ENCODE measurements around the gene URB2. TPM values are rescaled to one million over a fixed set of nuclear protein-coding genes. Genes with fewer than 3 reads are reported as not detected.

The URB2 gene
- total RNA-seq, 3 donors from 2014 or later (not counting 1 experiment from before 2014, with no cell fraction given) = 5.5 to 10.4 (median 9.8) TPM

DNA sequence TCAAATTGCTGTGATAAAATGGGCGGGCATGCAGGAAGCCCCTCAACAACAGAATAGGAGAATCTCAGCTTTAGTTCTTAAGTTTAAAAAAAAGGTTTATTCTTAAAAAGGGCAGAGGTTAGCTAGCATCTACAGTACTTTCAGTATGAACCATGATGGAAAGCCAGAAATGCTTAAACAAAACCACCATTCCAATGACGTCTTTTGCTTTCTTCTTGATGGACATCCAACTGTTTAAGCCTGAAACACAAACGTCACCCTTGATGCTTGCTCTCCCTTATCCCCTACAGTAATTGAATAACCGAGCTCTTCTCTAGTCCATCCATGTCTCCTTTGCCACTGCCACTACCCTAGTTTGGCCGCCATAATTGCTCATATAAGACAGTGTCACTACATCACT is 25.8 kb upstream of the URB2 start:
- Mint-ChIP-seq H3K36me3 (peaks cover 6% of the 10 kb centered on the region), H3K9me3 (no peaks in the 10 kb centered on the region), H3K27ac (no peak overlapping the region), H3K4me1 (peaks cover 16 to 24% of the 10 kb centered on the region in 2 donors), H3K27me3 (ENCODE audit: low read depth in 2 of 2) (no peaks in the 10 kb centered on the region), H3K4me3 (no peak overlapping the region)
- H3K4me3 ChIP-seq (ENCODE audit: low read length) = no peak overlapping the region
- H3K4me1 ChIP-seq (ENCODE audit: control insufficient read depth, insufficient read depth, low read length) = no peaks in the 10 kb centered on the region
- H3K27ac ChIP-seq (ENCODE audit: low read length) = no peak overlapping the region
- no peak for TF ChIP-seq CTCF (IDR thresholded peaks at IDR 0.05)
- intact Hi-C loops (cut with micrococcal nuclease) = no loop called here
- DNase-seq = no peak
- H3K36me3 ChIP-seq (ENCODE audit: control insufficient read depth, insufficient read depth, low read length) = peaks cover 24% of the 10 kb centered on the region
- no peaks in the 10 kb centered on the region for H3K9me3 ChIP-seq (ENCODE audit: control insufficient read depth, insufficient read depth, low read length)
- no peaks in the 10 kb centered on the region for H3K27me3 ChIP-seq (ENCODE audit: control insufficient read depth, insufficient read depth, low read length)
- 95% methylated on average over 4 of the region's 5 CpGs for WGBS (ENCODE audit: insufficient coverage)
- no peak for ATAC-seq

DNA sequence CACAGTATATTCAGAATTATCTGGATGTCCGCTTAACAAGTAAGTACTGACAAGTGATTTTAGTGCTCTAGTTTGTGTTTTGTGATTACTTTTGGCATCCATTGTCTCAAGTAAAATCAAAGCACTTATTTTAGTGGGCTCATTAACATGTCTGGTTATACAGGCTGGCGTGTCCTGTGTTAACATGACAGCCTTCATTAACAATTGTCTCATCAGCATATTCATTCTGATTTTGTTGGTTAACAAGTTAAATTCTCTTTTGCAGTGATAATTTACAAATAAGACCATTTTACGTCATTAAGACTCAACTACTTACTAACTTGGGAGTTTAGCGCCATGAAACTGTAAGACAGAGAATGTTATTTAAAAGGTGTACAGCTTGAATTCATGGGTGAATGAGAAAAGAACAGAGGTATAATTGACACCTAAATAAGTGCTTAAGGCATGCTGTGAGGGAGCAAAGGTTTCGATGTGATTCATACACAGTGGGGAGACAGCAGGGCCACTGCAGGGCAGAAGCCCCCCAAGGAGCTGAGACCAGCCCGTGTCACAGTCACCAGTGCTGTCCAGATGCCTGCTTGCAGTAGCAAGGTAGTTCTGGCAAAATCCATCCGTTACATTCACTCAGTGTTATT is 22.6 kb upstream of the URB2 start:
- Mint-ChIP-seq H3K9me3 (no peaks in the 10 kb centered on the region), H3K4me3 (no peak overlapping the region), H3K36me3 (peaks cover 13% of the 10 kb centered on the region), H3K27ac (no peak overlapping the region), H3K4me1 (peaks cover 0 to 19% of the 10 kb centered on the region in 2 donors), H3K27me3 (ENCODE audit: low read depth in 2 of 2) (no peaks in the 10 kb centered on the region)
- 100% methylated on average over 5 of the region's 7 CpGs for WGBS (ENCODE audit: insufficient coverage)
- no peak for TF ChIP-seq CTCF (IDR thresholded peaks at IDR 0.05)
- Histone ChIP-seq H3K36me3 (ENCODE audit: control insufficient read depth, insufficient read depth, low read length) (peaks cover 44% of the 10 kb centered on the region), H3K4me1 (ENCODE audit: control insufficient read depth, insufficient read depth, low read length) (no peaks in the 10 kb centered on the region), H3K4me3 (ENCODE audit: low read length) (no peak overlapping the region), H3K9me3 (ENCODE audit: control insufficient read depth, insufficient read depth, low read length) (no peaks in the 10 kb centered on the region), H3K27me3 (ENCODE audit: control insufficient read depth, insufficient read depth, low read length) (no peaks in the 10 kb centered on the region), H3K27ac (ENCODE audit: low read length) (no peak overlapping the region)
- DNase-seq = no peak
- intact Hi-C loops (cut with micrococcal nuclease) = no loop called here
- no peak for ATAC-seq

DNA sequence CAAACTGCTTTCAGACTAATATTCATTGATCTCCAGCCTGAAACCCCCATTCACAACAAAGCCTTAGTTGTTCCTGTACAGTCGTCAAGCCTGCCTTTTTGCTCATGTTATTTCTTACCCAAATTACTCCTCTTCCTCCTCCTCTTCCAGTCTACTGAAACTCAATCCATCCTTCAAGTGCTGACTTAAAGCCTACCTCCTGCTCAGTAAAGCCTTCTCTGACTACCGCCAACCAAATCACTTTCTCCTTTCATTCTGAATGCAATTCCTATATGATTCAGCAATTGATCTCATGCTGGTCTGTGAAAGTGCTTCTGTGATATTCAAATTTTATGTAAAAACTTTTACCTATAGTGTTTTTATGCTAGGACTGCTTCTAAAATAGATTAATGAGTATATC is 18.7 kb upstream of the URB2 start:
- no peak overlapping the region for H3K27ac Mint-ChIP-seq
- Histone ChIP-seq H3K36me3 (ENCODE audit: control insufficient read depth, insufficient read depth, low read length) (peaks cover 65% of the 10 kb centered on the region), H3K9me3 (ENCODE audit: control insufficient read depth, insufficient read depth, low read length) (no peaks in the 10 kb centered on the region), H3K27me3 (ENCODE audit: control insufficient read depth, insufficient read depth, low read length) (no peaks in the 10 kb centered on the region), H3K4me1 (ENCODE audit: control insufficient read depth, insufficient read depth, low read length) (no peaks in the 10 kb centered on the region), H3K27ac (ENCODE audit: low read length) (no peak overlapping the region), H3K4me3 (ENCODE audit: low read length) (no peak overlapping the region)
- ATAC-seq (no peak), DNase-seq (no peak)
- H3K4me1 Mint-ChIP-seq = peaks cover 5 to 6% of the 10 kb centered on the region in 2 donors
- TF ChIP-seq CTCF (IDR thresholded peaks at IDR 0.05) = no peak
- intact Hi-C loops (cut with micrococcal nuclease) = no loop called here
- peaks cover 23% of the 10 kb centered on the region for H3K36me3 Mint-ChIP-seq
- no peaks in the 10 kb centered on the region for H3K27me3 Mint-ChIP-seq (ENCODE audit: low read depth in 2 of 2)
- H3K4me3 Mint-ChIP-seq = no peak overlapping the region
- 87% methylated on average over 2 of the region's 2 CpGs for WGBS (ENCODE audit: insufficient coverage)
- H3K9me3 Mint-ChIP-seq = no peaks in the 10 kb centered on the region

DNA sequence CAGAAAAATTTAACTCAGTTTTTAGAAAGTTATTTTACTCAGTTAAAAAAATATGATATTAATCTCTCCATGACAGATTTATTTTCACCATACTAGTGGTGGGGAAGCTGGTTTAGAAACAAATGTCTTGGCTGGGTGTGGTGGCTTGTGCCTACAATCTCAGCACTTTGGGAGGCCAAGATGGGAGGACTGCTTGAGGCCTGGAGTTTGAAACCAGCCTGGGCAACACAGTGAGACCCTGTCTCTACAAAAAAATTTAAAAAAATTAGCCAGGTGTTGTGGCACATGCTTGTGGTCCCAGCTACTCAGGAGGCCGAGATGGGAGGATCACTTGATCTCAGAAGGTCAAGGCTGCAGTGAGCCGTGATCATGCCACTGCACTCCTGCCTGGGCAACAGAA is 17.5 kb upstream of the URB2 start:
- Histone ChIP-seq H3K36me3 (ENCODE audit: control insufficient read depth, insufficient read depth, low read length) (peaks cover 70% of the 10 kb centered on the region), H3K9me3 (ENCODE audit: control insufficient read depth, insufficient read depth, low read length) (no peaks in the 10 kb centered on the region), H3K4me1 (ENCODE audit: control insufficient read depth, insufficient read depth, low read length) (no peaks in the 10 kb centered on the region), H3K27me3 (ENCODE audit: control insufficient read depth, insufficient read depth, low read length) (no peaks in the 10 kb centered on the region), H3K27ac (ENCODE audit: low read length) (no peak overlapping the region), H3K4me3 (ENCODE audit: low read length) (no peak overlapping the region)
- no peak for DNase-seq
- no peaks in the 10 kb centered on the region for H3K27me3 Mint-ChIP-seq (ENCODE audit: low read depth in 2 of 2)
- no peak overlapping the region for H3K27ac Mint-ChIP-seq
- H3K4me3 Mint-ChIP-seq = no peak overlapping the region
- peaks cover 5 to 6% of the 10 kb centered on the region in 2 donors for H3K4me1 Mint-ChIP-seq
- H3K36me3 Mint-ChIP-seq = peaks cover 25% of the 10 kb centered on the region
- WGBS (ENCODE audit: insufficient coverage) = 96% methylated on average over 2 of the region's 2 CpGs
- no peak for TF ChIP-seq CTCF (IDR thresholded peaks at IDR 0.05)
- intact Hi-C loops (cut with micrococcal nuclease) = no loop called here
- H3K9me3 Mint-ChIP-seq = no peaks in the 10 kb centered on the region
- ATAC-seq = no peak

Measured in natural killer cell (primary cell).